ENCODE measurements around the gene B3GALT4.
A peak's percentile ranks its signal among the peaks of the same experiment; 100 is the strongest.

B3GALT4 gene

GRCh38 chr6:33301877-33302276, 25.0 kb downstream of the B3GALT4 start:
- intact Hi-C loops (cut with DNase I), result no loop called here
- DNase-seq, result no peak

- intact Hi-C loops (cut with DNase I), result no loop called here
- DNase-seq, result no peak
Observed at GRCh38 chr6:33304216-33304615, 27.3 kb downstream of the B3GALT4 start.

- no peak for DNase-seq
- intact Hi-C loops (cut with DNase I), result no loop called here
Observed at GRCh38 chr6:33305052-33305451, 28.1 kb downstream of the B3GALT4 start.

GRCh38 chr6:33306356-33306755, 29.4 kb downstream of the B3GALT4 start:
- no peak for DNase-seq
- intact Hi-C loops (cut with DNase I), result no loop called here

GRCh38 chr6:33312361-33313104, 35.6 kb downstream of the B3GALT4 start:
- intact Hi-C loops (cut with DNase I), result no loop called here
- peak; percentile 54 to 92 (median 80) for DNase-seq

GRCh38 chr6:33313105-33313708, 36.3 kb downstream of the B3GALT4 start:
- peak in 40 of 42 donors; percentile 40 to 81 (median 60) for DNase-seq
- intact Hi-C loops (cut with DNase I), result no loop called here

GRCh38 chr6:33313709-33314514, 37.0 kb downstream of the B3GALT4 start, which contains the start of gene TAPBP:
TSS of gene TAPBP (minus strand) at chr6:33314078. CDS start at chr6:33314041, 37 bp downstream.
- peak in 40 of 42 donors; percentile 25 to 80 (median 56) for DNase-seq
- intact Hi-C loops (cut with DNase I), result no loop called here

- intact Hi-C loops (cut with DNase I), result no loop called here
- DNase-seq, result peak in 41 of 42 donors; percentile 29 to 87 (median 66)
Observed at GRCh38 chr6:33314515-33314942, 37.6 kb downstream of the B3GALT4 start.

GRCh38 chr6:33314943-33315792, 38.2 kb downstream of the B3GALT4 start:
- peak in 1 of 42 donors; percentile 46 for DNase-seq
- intact Hi-C loops (cut with DNase I), result no loop called here

GRCh38 chr6:33315793-33316602, 39.1 kb downstream of the B3GALT4 start:
- DNase-seq, result no peak

GRCh38 chr6:33316603-33317418, 39.9 kb downstream of the B3GALT4 start:
- DNase-seq, result no peak
- intact Hi-C loops (cut with DNase I), result no loop called here

More at GRCh38 chr6:33315793-33316602, 39.1 kb downstream of the B3GALT4 start:
- intact Hi-C loops (cut with DNase I), result no loop called here

- intact Hi-C loops (cut with DNase I), result no loop called here
Observed at GRCh38 chr6:33317419-33317668, 40.4 kb downstream of the B3GALT4 start.

GRCh38 chr6:33317669-33318425, 40.9 kb downstream of the B3GALT4 start, which contains the start of gene ZBTB22:
TSS of gene ZBTB22 (minus strand) at chr6:33317744. CDS start at chr6:33316916, 828 bp downstream.
- intact Hi-C loops (cut with DNase I), result no loop called here

More at GRCh38 chr6:33317419-33317668, 40.4 kb downstream of the B3GALT4 start:
- DNase-seq, result peak in 6 of 42 donors; percentile 22 to 63 (median 33)

GRCh38 chr6:33318426-33319073, 41.6 kb downstream of the B3GALT4 start:
- intact Hi-C loops (cut with DNase I), result no loop called here
- no peak for DNase-seq

More at GRCh38 chr6:33317669-33318425, 40.9 kb downstream of the B3GALT4 start, which contains the start of gene ZBTB22:
- peak; percentile 93 to 100 (median 97) for DNase-seq

- intact Hi-C loops (cut with DNase I), result no loop called here
- no peak for DNase-seq
Observed at GRCh38 chr6:33319939-33320314, 43.0 kb downstream of the B3GALT4 start.
